Vagina (tissue), 2 donors: ENCODE results near the gene ETNK2. TPM values are rescaled to one million over a fixed set of nuclear protein-coding genes. Genes with fewer than 3 reads are reported as not detected.

Experiments used
- DNase-seq, 2 donors: peaks; one replicate each; pipeline ENCODE4 v3.0.0-alpha.2; 2017; ENCODE audit errors: extremely low spot score in 2 of 2
- H3K27ac ChIP-seq: fragments of 200-600 bp; sonication (generic); one replicate; pipeline ENCODE4 v1.5.1; 2019
- H3K27me3 ChIP-seq: fragments of 200-600 bp; sonication (generic); one replicate; pipeline ENCODE4 v1.5.1; 2019
- H3K36me3 ChIP-seq, 2 donors: fragments of 200-600 bp; sonication (generic); one replicate each; pipeline ENCODE4 v1.5.1; 2017 to 2019
- H3K4me1 ChIP-seq: fragments of 200-600 bp; sonication (generic); one replicate; pipeline ENCODE4 v1.5.1; 2019
- H3K4me3 ChIP-seq, 2 donors: fragments of 200-600 bp; sonication (generic); 1 replicate in 1 of 2; 2 replicates in 1 of 2; pipeline ENCODE4 v1.5.1; 2016 to 2019
- H3K9me3 ChIP-seq: fragments of 200-600 bp; sonication (generic); one replicate; pipeline ENCODE4 v1.5.1; 2019
- POLR2A ChIP-seq, 2 donors: fragments of 450-650 bp; IDR thresholded peaks; one replicate each; pipeline ENCODE4 v1.6.1; 2017; ENCODE audit warnings: antibody characterized with exemption in 2 of 2, mild to moderate bottlenecking in 2 of 2, moderate library complexity in 2 of 2
- POLR2AphosphoS5 ChIP-seq, 2 donors: sonication (generic); formaldehyde crosslinking; IDR thresholded peaks; one replicate each; pipeline ENCODE4 v1.9.0; 2017; ENCODE audit warnings: antibody characterized with exemption in 2 of 2, mild to moderate bottlenecking in 2 of 2, low read depth in 1 of 2; ENCODE audit not compliant: insufficient read depth in 1 of 2
- intact Hi-C: fragments of 100-400 bp; cut with DNase I; formaldehyde crosslinking; loops from one replicate; pipeline ENCODE4 v1.15.1; 2023
- total RNA-seq: library from RNA; depleted of rRNA; stranded (reverse); fragments of >200 nt; gene quantifications from one replicate; pipeline ENCODE4 v1.2.3, GENCODE V29; 2016
- TF ChIP-seq, protein P1 (sequence below), 3 experiments: fragments of 450-650 bp in 2 of 3; fragments of 200-600 bp in 1 of 3; sonication (generic) in 1 of 3; IDR thresholded peaks; one replicate each; pipeline ENCODE4 v1.5.1; 2017 to 2019; ENCODE audit warnings: antibody characterized with exemption in 3 of 3, mild to moderate bottlenecking in 2 of 3, moderate library complexity in 2 of 3

The ETNK2 gene
- total RNA-seq, 1 donor from 2014 or later, result 30.9 TPM

DNA sequence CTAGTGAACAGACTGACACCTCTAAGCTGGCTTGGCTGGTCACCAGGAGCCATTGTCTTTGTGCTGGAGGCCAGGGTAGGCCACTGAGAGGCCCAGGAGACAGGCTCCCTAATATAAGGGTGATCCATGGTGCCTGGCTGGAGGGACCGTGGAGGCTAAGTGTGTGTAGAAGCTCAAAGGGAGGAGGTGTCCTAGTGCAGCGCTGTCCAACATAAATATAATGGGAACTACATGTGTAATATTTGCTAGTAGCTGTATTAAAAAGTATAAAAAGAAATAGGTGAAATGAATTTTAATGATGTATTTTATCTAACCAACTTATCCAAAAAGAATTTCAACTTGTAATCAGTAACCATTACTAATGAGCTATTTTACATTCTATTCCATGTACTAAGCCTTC, 44.0 kb downstream of the ETNK2 start:
- Histone ChIP-seq H3K27me3 (no peaks in the 10 kb centered on the region), H3K27ac (no peak overlapping the region), H3K36me3 (no peaks in the 10 kb centered on the region), H3K4me3 (no peak overlapping the region), H3K9me3 (no peaks in the 10 kb centered on the region), H3K4me1 (peaks cover 74% of the 10 kb centered on the region)
- intact Hi-C loops, result no loop called here
- no peak for DNase-seq
- TF ChIP-seq POLR2AphosphoS5 (IDR thresholded peaks at IDR 0.05; ENCODE audit: insufficient read depth in 1 of 2, low read depth in 1 of 2) (no peak), POLR2A (IDR thresholded peaks at IDR 0.05) (no peak)
- TF ChIP-seq, protein P1, sequence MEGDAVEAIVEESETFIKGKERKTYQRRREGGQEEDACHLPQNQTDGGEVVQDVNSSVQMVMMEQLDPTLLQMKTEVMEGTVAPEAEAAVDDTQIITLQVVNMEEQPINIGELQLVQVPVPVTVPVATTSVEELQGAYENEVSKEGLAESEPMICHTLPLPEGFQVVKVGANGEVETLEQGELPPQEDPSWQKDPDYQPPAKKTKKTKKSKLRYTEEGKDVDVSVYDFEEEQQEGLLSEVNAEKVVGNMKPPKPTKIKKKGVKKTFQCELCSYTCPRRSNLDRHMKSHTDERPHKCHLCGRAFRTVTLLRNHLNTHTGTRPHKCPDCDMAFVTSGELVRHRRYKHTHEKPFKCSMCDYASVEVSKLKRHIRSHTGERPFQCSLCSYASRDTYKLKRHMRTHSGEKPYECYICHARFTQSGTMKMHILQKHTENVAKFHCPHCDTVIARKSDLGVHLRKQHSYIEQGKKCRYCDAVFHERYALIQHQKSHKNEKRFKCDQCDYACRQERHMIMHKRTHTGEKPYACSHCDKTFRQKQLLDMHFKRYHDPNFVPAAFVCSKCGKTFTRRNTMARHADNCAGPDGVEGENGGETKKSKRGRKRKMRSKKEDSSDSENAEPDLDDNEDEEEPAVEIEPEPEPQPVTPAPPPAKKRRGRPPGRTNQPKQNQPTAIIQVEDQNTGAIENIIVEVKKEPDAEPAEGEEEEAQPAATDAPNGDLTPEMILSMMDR (IDR thresholded peaks at IDR 0.05), result no peak

- TF ChIP-seq POLR2AphosphoS5 (IDR thresholded peaks at IDR 0.05; ENCODE audit: insufficient read depth in 1 of 2, low read depth in 1 of 2) (no peak), POLR2A (IDR thresholded peaks at IDR 0.05) (no peak)
- TF ChIP-seq, protein P1 (IDR thresholded peaks at IDR 0.05), result no peak
- Histone ChIP-seq H3K4me3 (no peak overlapping the region), H3K36me3 (no peaks in the 10 kb centered on the region), H3K9me3 (no peaks in the 10 kb centered on the region), H3K27ac (no peak overlapping the region), H3K27me3 (no peaks in the 10 kb centered on the region), H3K4me1 (peaks cover 74% of the 10 kb centered on the region)
- intact Hi-C loops, result no loop called here
- no peak for DNase-seq
Observed at GRCh38 chr1:204106825-204107224, 45.0 kb downstream of the ETNK2 start.

- H3K4me1 ChIP-seq, result peaks cover 76% of the 10 kb centered on the region
- H3K27ac ChIP-seq, result no peak overlapping the region
- no peaks in the 10 kb centered on the region for H3K36me3 ChIP-seq
- intact Hi-C loops, result no loop called here
- H3K4me3 ChIP-seq, result no peak overlapping the region
- DNase-seq, result no peak
- no peak for TF ChIP-seq POLR2A (IDR thresholded peaks at IDR 0.05)
- TF ChIP-seq, protein P1 (IDR thresholded peaks at IDR 0.05), result no peak
- no peak for TF ChIP-seq POLR2AphosphoS5 (IDR thresholded peaks at IDR 0.05; ENCODE audit: insufficient read depth in 1 of 2, low read depth in 1 of 2)
- H3K27me3 ChIP-seq, result no peaks in the 10 kb centered on the region
- no peaks in the 10 kb centered on the region for H3K9me3 ChIP-seq
Observed at GRCh38 chr1:204105131-204105515, 46.7 kb downstream of the ETNK2 start.

DNA sequence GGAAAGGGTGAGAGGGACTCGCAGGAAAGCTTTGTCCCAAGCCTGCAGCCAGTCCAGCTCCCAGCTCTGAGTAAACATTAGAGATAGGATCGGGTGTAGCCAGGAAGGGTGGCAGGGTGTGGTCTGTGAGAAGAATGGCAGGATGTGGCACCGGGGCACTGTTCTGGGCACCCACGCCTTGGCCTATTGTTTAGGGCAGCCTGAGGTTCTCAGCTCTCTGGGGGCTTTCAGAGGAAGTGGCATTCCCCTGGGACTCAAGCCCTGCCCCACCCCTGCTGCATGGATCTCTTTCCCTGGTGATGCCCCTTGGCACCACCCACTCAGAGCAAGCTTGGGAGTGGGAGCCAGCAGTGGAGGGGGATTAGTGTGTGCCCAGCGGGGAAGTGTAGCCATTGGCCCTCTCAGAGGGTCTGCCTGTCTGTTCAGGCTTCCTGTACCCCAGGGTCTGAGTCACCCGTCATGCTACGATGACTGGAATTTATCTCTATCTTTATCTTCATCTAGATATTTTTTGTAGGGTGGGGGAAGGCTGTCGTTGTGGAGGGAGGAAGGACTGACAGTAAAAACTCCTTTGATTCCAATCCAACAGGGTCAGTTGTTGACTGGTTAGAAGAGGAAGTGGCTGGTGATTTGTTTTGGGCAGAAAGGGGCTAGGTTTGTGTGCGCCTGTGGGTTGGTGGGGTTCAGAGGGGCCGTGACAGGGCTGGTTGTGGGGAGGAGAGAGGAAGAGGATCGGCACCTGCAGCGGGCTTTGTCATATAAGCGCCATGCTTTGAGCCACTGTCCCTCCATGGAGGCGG, 47.3 kb downstream of the ETNK2 start:
- TF ChIP-seq POLR2AphosphoS5 (IDR thresholded peaks at IDR 0.05; ENCODE audit: insufficient read depth in 1 of 2, low read depth in 1 of 2) (no peak), POLR2A (IDR thresholded peaks at IDR 0.05) (no peak)
- TF ChIP-seq, protein P1 (IDR thresholded peaks at IDR 0.05), result no peak
- Histone ChIP-seq H3K4me3 (no peak overlapping the region), H3K9me3 (no peaks in the 10 kb centered on the region), H3K36me3 (no peaks in the 10 kb centered on the region), H3K4me1 (peaks cover 78% of the 10 kb centered on the region), H3K27ac (peak overlapping the region; percentile 3), H3K27me3 (no peaks in the 10 kb centered on the region)
- intact Hi-C loops, result no loop called here
- no peak for DNase-seq

- H3K9me3 ChIP-seq, result no peaks in the 10 kb centered on the region
- TF ChIP-seq POLR2A (IDR thresholded peaks at IDR 0.05) (no peak), POLR2AphosphoS5 (IDR thresholded peaks at IDR 0.05; ENCODE audit: insufficient read depth in 1 of 2, low read depth in 1 of 2) (no peak)
- TF ChIP-seq, protein P1 (IDR thresholded peaks at IDR 0.05), result no peak
- H3K4me3 ChIP-seq, result no peak overlapping the region
- H3K27ac ChIP-seq, result no peak overlapping the region
- intact Hi-C loops, result no loop called here
- DNase-seq, result no peak
- peaks cover 78% of the 10 kb centered on the region for H3K4me1 ChIP-seq
- H3K27me3 ChIP-seq, result no peaks in the 10 kb centered on the region
- no peaks in the 10 kb centered on the region for H3K36me3 ChIP-seq
Observed at GRCh38 chr1:204103431-204103741, 48.5 kb downstream of the ETNK2 start.
